Omental fat pad (tissue), 4 donors: ENCODE results near the gene RFT1. TPM values are rescaled to one million over a fixed set of nuclear protein-coding genes. Genes with fewer than 3 reads are reported as not detected.

Experiments used
- ATAC-seq: fragments of 150-250 bp; one replicate; pipeline ENCODE4 v1.9.1; 2016; ENCODE audit warnings: mild to moderate bottlenecking, moderate library complexity; ENCODE audit not compliant: low FRiP score
- DNase-seq: peaks from one replicate; pipeline ENCODE4 v3.0.0-alpha.2; 2019; ENCODE audit warnings: low spot score
- total RNA-seq, 4 donors: library from RNA; depleted of rRNA; stranded (reverse); fragments of >200 nt; gene quantifications; one replicate each; pipeline ENCODE4 v1.1.0, GENCODE V29; 2016
- TF ChIP-seq, protein P1 (sequence below), 3 donors: fragments of 450-650 bp; IDR thresholded peaks; one replicate each; pipeline ENCODE4 v1.5.1; 2016 to 2017; ENCODE audit warnings: antibody characterized with exemption in 3 of 3, mild to moderate bottlenecking in 3 of 3, moderate library complexity in 2 of 3

RFT1 gene
- total RNA-seq, 4 donors from 2014 or later, result 9.1 to 14.0 (median 10.5) TPM

DNA sequence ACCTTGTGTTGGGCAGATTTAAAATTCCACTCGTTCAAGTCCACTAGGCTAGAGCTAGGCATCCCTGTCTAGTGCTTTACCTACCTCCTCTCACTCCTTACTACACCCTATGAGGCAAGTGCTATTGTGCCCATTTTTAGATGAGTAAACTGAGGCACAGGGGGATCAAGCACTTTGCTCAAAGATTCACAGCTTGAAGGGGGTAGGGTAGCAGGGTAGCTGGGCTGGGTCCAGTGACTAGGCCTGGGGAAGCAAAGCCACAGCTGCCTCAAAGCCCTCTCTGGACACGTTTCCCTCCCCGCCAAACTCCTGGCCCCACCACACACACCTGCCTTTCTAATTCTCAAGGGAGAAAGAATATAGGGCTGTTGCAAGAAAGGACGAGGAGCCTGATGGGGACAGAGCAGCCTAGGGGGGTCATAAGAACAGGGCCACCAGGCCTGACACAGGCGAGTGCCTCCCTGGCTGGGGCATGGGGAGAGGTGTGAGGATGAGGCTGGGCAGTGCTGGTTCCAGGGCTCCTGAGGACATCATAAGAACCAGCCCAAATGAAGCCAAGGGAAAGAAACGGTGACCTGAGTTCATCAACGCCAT, 49.5 kb downstream of the RFT1 start:
- ATAC-seq (no peak), DNase-seq (no peak)
- TF ChIP-seq, protein P1, sequence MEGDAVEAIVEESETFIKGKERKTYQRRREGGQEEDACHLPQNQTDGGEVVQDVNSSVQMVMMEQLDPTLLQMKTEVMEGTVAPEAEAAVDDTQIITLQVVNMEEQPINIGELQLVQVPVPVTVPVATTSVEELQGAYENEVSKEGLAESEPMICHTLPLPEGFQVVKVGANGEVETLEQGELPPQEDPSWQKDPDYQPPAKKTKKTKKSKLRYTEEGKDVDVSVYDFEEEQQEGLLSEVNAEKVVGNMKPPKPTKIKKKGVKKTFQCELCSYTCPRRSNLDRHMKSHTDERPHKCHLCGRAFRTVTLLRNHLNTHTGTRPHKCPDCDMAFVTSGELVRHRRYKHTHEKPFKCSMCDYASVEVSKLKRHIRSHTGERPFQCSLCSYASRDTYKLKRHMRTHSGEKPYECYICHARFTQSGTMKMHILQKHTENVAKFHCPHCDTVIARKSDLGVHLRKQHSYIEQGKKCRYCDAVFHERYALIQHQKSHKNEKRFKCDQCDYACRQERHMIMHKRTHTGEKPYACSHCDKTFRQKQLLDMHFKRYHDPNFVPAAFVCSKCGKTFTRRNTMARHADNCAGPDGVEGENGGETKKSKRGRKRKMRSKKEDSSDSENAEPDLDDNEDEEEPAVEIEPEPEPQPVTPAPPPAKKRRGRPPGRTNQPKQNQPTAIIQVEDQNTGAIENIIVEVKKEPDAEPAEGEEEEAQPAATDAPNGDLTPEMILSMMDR (IDR thresholded peaks at IDR 0.05), result no peak

DNA sequence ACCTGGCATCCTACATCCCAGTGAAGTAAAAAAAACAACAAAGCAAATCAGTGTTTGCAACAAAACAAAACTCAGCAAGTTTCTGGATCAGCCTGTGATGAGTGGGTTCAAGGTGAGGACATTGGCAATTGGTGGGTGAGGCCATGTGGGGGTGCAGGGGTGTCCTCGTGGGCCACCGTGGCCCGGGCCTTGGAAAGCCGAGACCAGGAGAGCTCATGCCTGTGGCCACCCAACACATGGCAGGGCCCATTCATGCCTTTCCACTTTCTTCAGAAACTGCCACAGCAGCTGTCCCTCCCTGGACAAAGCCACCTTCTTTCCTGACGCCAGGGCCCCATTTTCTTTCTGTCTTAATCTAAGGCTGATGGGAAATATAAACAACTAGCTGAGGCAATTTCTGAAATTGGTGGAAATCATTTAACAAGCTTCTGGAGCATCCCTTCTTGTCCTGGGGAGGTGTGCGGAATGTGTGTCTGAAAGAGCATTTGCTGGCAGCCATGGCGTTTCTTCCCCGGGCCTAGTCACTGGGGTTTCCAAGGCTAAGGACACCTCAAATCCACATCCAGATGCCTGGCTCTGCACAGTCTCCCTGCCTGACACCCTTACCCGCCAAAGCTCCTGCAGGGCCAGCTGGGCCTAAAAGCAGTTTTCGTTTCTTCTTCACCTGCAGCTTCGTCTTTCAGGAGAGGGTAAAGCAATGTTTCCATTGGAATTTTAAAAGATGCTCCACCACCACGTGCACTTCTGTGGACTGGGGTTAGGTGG, 50.3 kb downstream of the RFT1 start:
- no peak for DNase-seq
- no peak for ATAC-seq

DNA sequence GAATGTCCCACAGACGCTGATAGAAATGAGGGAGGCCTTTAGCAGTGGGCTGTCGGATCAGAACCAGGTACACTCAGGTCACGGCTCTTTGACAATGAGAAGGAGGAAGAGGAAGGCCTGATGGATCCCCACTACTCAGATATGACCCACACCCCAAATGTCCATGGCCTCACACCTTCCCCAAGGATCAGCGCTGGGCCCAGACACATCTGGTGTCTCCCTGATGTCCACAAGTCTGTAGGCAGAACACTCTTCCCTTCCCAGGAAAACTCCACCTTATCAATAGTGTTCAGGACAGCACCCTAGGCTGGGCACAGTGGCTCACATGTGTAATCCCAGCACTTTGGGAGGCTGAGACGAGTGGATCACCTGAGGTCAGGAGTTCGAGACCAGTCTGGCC, 51.1 kb downstream of the RFT1 start:
- DNase-seq, result no peak

More for the DNA sequence above, 50.3 kb downstream of the RFT1 start:
- TF ChIP-seq, protein P1 (IDR thresholded peaks at IDR 0.05), result no peak

DNA sequence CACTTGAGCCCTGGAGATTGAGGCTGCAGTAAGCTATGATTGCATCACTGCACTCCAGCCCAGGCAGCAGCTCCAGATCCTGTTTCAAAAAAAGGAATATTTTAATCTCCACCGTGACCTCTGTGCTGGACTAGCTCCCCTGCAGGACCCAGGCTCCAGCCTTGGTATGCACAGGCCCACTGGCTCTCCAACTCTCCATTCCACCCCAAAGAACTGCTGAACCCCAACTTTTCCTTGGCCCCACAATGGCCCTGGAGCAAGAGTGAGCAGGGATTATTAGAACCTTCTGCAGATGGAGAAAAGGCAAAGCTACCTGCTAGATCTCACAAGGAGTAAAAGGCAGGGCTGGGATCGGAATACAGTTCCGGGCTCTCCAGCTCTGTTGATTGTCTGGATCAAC, 51.6 kb downstream of the RFT1 start:
- TF ChIP-seq, protein P1 (IDR thresholded peaks at IDR 0.05), result no peak
- DNase-seq, result no peak
- no peak for ATAC-seq

More for the DNA sequence above, 51.1 kb downstream of the RFT1 start:
- TF ChIP-seq, protein P1 (IDR thresholded peaks at IDR 0.05), result no peak
- ATAC-seq, result no peak

DNA sequence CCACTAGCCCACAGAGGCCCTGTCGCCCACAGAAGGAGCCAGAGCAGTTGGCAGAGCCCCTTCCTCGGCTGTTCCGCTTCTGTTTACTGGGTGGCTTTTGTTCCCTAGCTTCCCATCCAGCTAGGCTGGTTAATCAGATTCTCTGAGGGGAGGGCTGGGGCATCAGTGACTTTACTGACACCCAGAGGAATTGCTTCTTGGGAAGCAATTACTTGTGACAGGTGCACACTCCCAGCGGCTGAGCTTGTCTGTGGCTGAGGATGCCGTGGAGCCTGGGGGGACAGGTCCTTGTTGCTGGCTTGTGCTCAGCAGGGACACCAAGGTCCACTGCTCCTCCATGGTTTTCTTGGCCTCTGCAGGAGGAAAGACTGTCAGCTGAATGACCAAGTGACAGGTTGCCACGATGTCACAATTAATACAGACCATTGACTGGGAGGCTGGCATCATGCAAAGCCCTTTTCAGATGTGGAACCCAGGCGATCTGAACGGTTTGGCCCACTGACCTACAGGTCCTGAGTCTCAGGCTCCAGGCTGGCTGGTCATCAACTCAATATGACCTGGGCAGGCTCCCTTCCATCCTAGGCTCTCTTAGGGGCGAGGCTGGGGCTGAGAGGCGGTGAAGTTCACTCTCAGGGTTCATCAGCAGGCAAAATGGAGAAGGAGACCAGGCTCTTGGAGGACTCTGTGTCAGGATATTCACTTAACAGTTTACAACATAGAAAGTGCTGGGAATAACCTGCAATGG, 52.6 kb downstream of the RFT1 start:
- DNase-seq, result no peak

DNA sequence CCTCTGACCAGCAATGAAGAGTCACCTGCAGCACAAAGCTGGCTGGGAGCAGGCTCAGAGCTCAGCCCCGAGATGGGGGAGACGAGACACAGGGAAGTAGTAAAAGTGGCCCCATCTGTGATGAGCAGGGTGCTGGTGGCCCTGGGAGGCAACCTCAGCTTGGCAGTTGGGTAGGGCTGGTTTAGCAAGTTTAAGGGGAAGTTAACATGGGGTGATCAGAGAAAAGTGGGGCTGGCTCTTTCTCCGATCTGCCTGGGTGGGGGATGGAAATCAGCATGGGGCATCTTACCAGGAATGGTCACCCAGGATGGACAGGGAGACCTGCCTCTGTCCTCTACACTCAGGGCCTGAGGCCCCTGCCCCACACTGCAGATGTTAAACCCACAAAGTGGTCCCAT, 54.5 kb downstream of the RFT1 start:
- no peak for DNase-seq
- no peak for ATAC-seq

More for the DNA sequence above, 52.6 kb downstream of the RFT1 start:
- TF ChIP-seq, protein P1 (IDR thresholded peaks at IDR 0.05), result no peak
- ATAC-seq, result no peak

More for the DNA sequence above, 54.5 kb downstream of the RFT1 start:
- TF ChIP-seq, protein P1 (IDR thresholded peaks at IDR 0.05), result no peak
